ENCODE measurements around the gene B3GAT1. TPM values are rescaled to one million over a fixed set of nuclear protein-coding genes. Genes with fewer than 3 reads are reported as not detected.

Gene B3GAT1
- total RNA-seq, 1 donor from 2014 or later, result 3.5 TPM

DNA sequence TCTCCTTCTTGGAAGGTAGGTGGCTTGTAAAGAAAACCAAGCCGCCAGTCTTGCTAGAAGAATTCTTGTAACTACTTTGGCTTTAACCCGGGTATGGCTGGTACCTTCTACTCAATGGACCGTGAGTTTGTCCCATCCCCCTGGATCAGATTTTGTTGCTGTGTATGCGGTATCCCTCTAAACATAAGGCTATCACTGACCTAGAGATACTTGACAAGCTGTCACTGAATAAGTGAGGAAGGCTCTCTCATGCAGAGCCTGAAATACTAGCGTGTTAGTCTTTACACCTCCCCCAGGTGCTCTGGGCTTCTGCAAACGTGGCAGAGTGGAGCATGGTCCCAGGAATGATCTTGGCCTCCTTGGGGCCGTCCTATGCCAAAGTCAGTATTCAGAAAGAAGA is 45.8 kb downstream of the B3GAT1 start:
- Mint-ChIP-seq H3K27me3 (no peaks in the 10 kb centered on the region), H3K9me3 (no peaks in the 10 kb centered on the region), H3K36me3 (no peaks in the 10 kb centered on the region), H3K4me3 (no peak overlapping the region), H3K4me1 (ENCODE audit: unreplicated experiment) (no peaks in the 10 kb centered on the region), H3K27ac (no peak overlapping the region)
- no peak for DNase-seq (ENCODE audit: extremely low spot score, unreplicated experiment)
- no peak for TF ChIP-seq CTCF (conservative IDR thresholded peaks at IDR 0.05)

GRCh38 chr11:134365011-134365925 is 46.8 kb downstream of the B3GAT1 start:
- no peaks in the 10 kb centered on the region for H3K27me3 Mint-ChIP-seq
- DNase-seq (ENCODE audit: extremely low spot score, unreplicated experiment), result no peak
- no peak overlapping the region for H3K27ac Mint-ChIP-seq
- no peaks in the 10 kb centered on the region for H3K36me3 Mint-ChIP-seq
- no peaks in the 10 kb centered on the region for H3K9me3 Mint-ChIP-seq
- TF ChIP-seq CTCF (conservative IDR thresholded peaks at IDR 0.05), result no peak
- H3K4me3 Mint-ChIP-seq, result no peak overlapping the region
- no peaks in the 10 kb centered on the region for H3K4me1 Mint-ChIP-seq (ENCODE audit: unreplicated experiment)

DNA sequence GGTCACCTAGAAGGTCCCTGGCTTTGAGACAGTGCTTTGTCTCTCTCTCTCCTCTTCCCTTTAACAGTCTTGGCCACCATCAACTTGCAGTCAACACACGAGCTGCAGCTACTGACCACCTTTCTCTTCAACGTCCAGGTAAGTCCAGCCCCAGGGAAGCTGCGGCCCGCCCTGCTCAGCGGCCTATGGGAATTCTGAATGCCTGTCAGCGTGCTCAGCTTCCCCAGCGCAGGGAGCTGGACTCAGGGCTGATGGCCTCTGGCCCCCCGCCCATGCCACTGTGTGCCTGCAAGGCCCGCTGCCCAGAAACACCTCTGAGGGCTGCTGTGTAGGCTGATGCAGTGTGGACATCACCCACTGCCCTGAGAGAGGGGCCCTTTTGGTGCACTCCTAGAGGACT is 47.8 kb downstream of the B3GAT1 start:
- Mint-ChIP-seq H3K4me1 (ENCODE audit: unreplicated experiment) (no peaks in the 10 kb centered on the region), H3K27ac (no peak overlapping the region), H3K9me3 (no peaks in the 10 kb centered on the region), H3K27me3 (peaks cover 5% of the 10 kb centered on the region), H3K36me3 (no peaks in the 10 kb centered on the region), H3K4me3 (no peak overlapping the region)
- TF ChIP-seq CTCF (conservative IDR thresholded peaks at IDR 0.05), result no peak
- DNase-seq (ENCODE audit: extremely low spot score, unreplicated experiment), result no peak

- Mint-ChIP-seq H3K27ac (no peak overlapping the region), H3K9me3 (no peaks in the 10 kb centered on the region), H3K27me3 (peaks cover 5% of the 10 kb centered on the region), H3K4me1 (ENCODE audit: unreplicated experiment) (no peaks in the 10 kb centered on the region), H3K4me3 (no peak overlapping the region), H3K36me3 (no peaks in the 10 kb centered on the region)
- no peak for TF ChIP-seq CTCF (conservative IDR thresholded peaks at IDR 0.05)
- DNase-seq (ENCODE audit: extremely low spot score, unreplicated experiment), result no peak
These were observed 48.5 kb downstream of the B3GAT1 start for GRCh38 chr11:134363592-134363991.

- DNase-seq (ENCODE audit: extremely low spot score, unreplicated experiment), result no peak
- no peaks in the 10 kb centered on the region for H3K36me3 Mint-ChIP-seq
- H3K27me3 Mint-ChIP-seq, result peaks cover 5% of the 10 kb centered on the region
- H3K27ac Mint-ChIP-seq, result no peak overlapping the region
- TF ChIP-seq CTCF (conservative IDR thresholded peaks at IDR 0.05), result no peak
- no peaks in the 10 kb centered on the region for H3K4me1 Mint-ChIP-seq (ENCODE audit: unreplicated experiment)
- no peak overlapping the region for H3K4me3 Mint-ChIP-seq
- H3K9me3 Mint-ChIP-seq, result no peaks in the 10 kb centered on the region
These were observed 48.9 kb downstream of the B3GAT1 start for GRCh38 chr11:134363161-134363560.

All from type B pancreatic cell (in vitro differentiated cells).